HL-60 (cell line): ENCODE data around the gene TMTC2.

Experiments used
- DNase-seq, 2 experiments: peaks; one replicate each; pipeline ENCODE4 v3.0.0-alpha.2; 2010 to 2020; ENCODE audit warnings: low read depth in 1 of 2, low spot score in 1 of 2
- H3K27ac ChIP-seq: fragments of 250-450 bp; sonication (Bioruptor Pico); replicated peaks from 2 replicates; pipeline ENCODE4 v1.5.1; 2020; ENCODE audit warnings: mild to moderate bottlenecking, moderate library complexity
- H3K27me3 ChIP-seq: fragments of 250-450 bp; sonication (Bioruptor Pico); 2 replicates; pipeline ENCODE4 v1.5.1; 2021; ENCODE audit warnings: mild to moderate bottlenecking, moderate library complexity; ENCODE audit not compliant: insufficient read depth, poor library complexity, severe bottlenecking
- H3K4me3 ChIP-seq: replicated peaks from 2 replicates; pipeline ENCODE4 v1.5.1; 2011; ENCODE audit warnings: mild to moderate bottlenecking, control low read depth, low read length; ENCODE audit not compliant: insufficient read depth
- CTCF ChIP-seq: IDR thresholded peaks from one replicate; pipeline ENCODE4 v1.5.1; 2011; ENCODE audit warnings: low read length, control low read depth, inconsistent platforms; ENCODE audit not compliant: insufficient read depth
- GABPA ChIP-seq: IDR thresholded peaks from 2 replicates; pipeline ENCODE4 v1.6.1; 2012; ENCODE audit warnings: low read depth
- POLR2AphosphoS5 ChIP-seq: IDR thresholded peaks from 2 replicates; pipeline ENCODE4 v1.6.1; 2012; ENCODE audit warnings: low read depth
- REST ChIP-seq: IDR thresholded peaks from 2 replicates; pipeline ENCODE4 v1.6.1; 2012; ENCODE audit warnings: low read depth; ENCODE audit not compliant: insufficient replicate concordance
- SPI1 ChIP-seq: IDR thresholded peaks from 2 replicates; pipeline ENCODE4 v1.6.1; 2012; ENCODE audit warnings: low read depth, mild to moderate bottlenecking, borderline replicate concordance

TMTC2 gene

GRCh38 chr12:83005534-83006197 lies 319.0 kb downstream of the TMTC2 start:
- TF ChIP-seq GABPA (no peak), REST (no peak), POLR2AphosphoS5 (no peak), SPI1 (no peak), CTCF (no peak)
- DNase-seq, result no peak
- no peak overlapping the region for H3K4me3 ChIP-seq
- no peaks in the 10 kb centered on the region for H3K27me3 ChIP-seq
- no peak overlapping the region for H3K27ac ChIP-seq

DNA sequence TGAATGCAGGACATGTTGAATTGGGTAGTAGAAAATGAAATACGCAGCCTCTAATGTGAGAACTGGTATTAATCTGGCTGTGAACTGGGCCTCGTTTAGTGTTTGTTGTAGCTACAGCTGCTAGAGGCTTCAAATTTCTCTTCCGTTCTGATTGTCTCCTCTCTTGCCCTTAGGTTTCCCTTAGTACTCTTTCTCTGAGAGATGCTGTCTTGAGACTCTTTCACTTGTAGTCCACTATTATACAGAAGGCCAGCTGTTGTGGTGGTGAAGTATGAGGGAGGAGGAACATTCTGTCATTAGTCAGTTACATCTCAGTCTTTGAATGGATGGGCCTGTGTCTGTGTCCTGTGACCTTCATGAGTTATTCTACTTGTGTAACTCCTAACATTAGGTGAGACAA lies 322.0 kb downstream of the TMTC2 start:
- H3K27me3 ChIP-seq, result no peaks in the 10 kb centered on the region
- no peak overlapping the region for H3K4me3 ChIP-seq
- H3K27ac ChIP-seq, result no peak overlapping the region
- DNase-seq, result no peak
- TF ChIP-seq CTCF (no peak), REST (no peak), SPI1 (no peak), POLR2AphosphoS5 (no peak), GABPA (no peak)

DNA sequence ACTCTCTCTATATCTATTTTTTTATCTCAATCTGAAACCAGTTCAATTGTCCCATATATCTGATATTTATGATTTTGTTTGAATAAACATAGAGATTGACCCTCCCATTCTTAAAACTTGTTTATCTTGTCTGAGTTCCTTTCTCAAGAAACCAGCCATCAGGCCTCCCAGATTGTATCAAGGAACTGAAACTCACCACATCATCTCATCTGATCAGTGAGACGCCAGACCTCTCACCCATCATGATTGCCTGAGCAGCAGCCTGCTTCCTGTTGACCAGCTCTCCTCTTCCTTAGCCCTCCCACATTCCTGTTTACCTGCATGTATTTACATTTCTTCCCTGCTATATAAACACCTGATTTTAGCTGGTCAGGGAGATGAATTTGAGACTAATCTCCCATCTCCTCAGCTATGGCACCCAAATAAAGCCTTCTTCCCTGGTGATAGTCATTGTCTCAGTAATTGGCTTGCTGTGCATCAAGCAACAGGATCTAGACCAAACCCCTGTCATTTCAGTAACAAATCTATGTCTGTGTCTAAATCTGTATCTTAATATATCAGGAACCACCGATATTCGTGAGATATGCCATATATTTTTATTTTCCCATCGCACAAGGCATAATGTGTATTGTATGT lies 323.6 kb downstream of the TMTC2 start:
- H3K27ac ChIP-seq, result no peak overlapping the region
- no peak for DNase-seq
- no peak for TF ChIP-seq GABPA
- no peak for TF ChIP-seq CTCF
- TF ChIP-seq SPI1, result no peak
- TF ChIP-seq POLR2AphosphoS5, result no peak
- no peak for TF ChIP-seq REST
- no peak overlapping the region for H3K4me3 ChIP-seq
- H3K27me3 ChIP-seq, result no peaks in the 10 kb centered on the region
